Measurements from ENCODE around the gene HLA-E.

The HLA-E gene

GRCh38 chr6:30541515-30542403, 52.5 kb downstream of the HLA-E start:
- peak; percentile 62 to 75 for DNase-seq (ENCODE audit: low read depth in 1 of 2, low spot score in 1 of 2)

DNA sequence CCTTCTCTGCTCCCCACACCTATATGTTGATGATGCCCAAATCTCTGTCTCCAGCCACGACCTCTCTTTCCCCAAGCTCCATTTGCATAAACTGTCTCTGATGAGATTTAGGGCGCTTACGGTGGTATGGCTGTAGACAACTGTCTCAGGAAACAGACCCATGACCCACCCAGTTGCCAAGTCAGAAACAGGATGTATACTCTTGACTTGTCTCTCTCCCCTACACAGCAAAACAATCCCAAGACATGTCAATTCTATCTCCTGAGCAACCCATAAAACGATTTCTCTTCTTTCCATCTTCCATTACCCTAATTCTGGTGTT, 53.1 kb downstream of the HLA-E start:
- no peak for DNase-seq (ENCODE audit: low read depth in 1 of 2, low spot score in 1 of 2)

DNA sequence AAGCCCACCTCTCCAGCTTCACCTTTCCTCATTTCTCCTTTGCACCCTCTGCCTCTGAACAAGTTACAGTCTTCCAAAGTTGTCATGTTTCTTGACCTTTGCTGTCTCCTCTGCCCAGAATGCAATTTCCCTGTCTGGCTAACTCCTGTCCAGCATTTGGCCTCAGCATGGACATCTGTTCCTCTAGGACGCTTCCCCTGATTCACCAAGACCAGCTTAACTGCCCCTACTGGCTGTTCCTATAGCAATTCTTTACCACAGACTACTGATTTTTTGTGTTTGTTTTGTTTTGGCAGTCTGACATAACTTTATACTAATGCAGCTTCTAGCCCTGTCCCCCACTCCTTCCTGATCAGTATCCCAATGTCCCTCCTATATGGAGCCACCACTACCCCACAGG, 53.6 kb downstream of the HLA-E start:
- DNase-seq (ENCODE audit: low read depth in 1 of 2, low spot score in 1 of 2): no peak

Data from activated CD4-positive, alpha-beta T cell treated with anti-CD3 and anti-CD28 coated beads, Interleukin-2, amount 50 U/mL, for 24 hours (primary cell).